Right lobe of liver (tissue), 6 donors: ENCODE data around the gene KLHL14. TPM values are rescaled to one million over a fixed set of nuclear protein-coding genes. Genes with fewer than 3 reads are reported as not detected.
"Not testable (repeated sequence)": the region's sequence is repeated elsewhere in the genome, so short reads cannot be mapped to it uniquely, and the experiment has no call there.

Source experiments
- ATAC-seq, 4 donors: fragments of 200-7000 bp; cut with Tn5 transposase; one replicate each; pipeline ENCODE4 v1.9.1; 2020; ENCODE audit warnings: mild to moderate bottlenecking in 4 of 4, moderate library complexity in 4 of 4
- DNase-seq, 3 donors: peaks; one replicate each; pipeline ENCODE4 v3.0.0-alpha.2; 2020
- H3K27ac ChIP-seq, 3 donors: fragments of 200-600 bp; one replicate each; pipeline ENCODE4 v1.8.0; 2022
- H3K27me3 ChIP-seq, 2 donors: fragments of 200-600 bp; one replicate each; pipeline ENCODE4 v1.8.0; 2022
- H3K36me3 ChIP-seq, 4 donors: fragments of 200-600 bp; sonication (generic) in 1 of 4; one replicate each; pipeline versions ENCODE4 v1.5.1 to v1.8.0; 2017 to 2022; ENCODE audit warnings: control low read depth in 1 of 4
- H3K4me1 ChIP-seq, 4 donors: fragments of 200-600 bp; sonication (generic) in 1 of 4; one replicate each; pipeline versions ENCODE4 v1.5.1 to v1.8.0; 2017 to 2022; ENCODE audit warnings: control low read depth in 1 of 4
- H3K4me3 ChIP-seq, 3 donors: fragments of 200-600 bp; one replicate each; pipeline ENCODE4 v1.8.0; 2022
- H3K9me3 ChIP-seq, 4 donors: fragments of 200-600 bp; sonication (generic) in 1 of 4; one replicate each; pipeline versions ENCODE4 v1.5.1 to v1.8.0; 2017 to 2022; ENCODE audit warnings: control low read depth in 1 of 4
- POLR2A ChIP-seq: fragments of 450-650 bp; IDR thresholded peaks from one replicate; pipeline ENCODE4 v1.6.1; 2017; ENCODE audit warnings: antibody characterized with exemption, mild to moderate bottlenecking
- WGBS: methylation state at CpG from one replicate; pipeline ENCODE4 v1.1.6; 2018; ENCODE audit warnings: low coverage, low lambda C conversion rate; ENCODE audit not compliant: insufficient coverage; ENCODE audit errors: missing lambda C conversion rate; 5-methylcytosine and 5-hydroxymethylcytosine counted together
- intact Hi-C, 2 donors: fragments of 100-400 bp; cut with DNase I; formaldehyde crosslinking; loops; one replicate each; pipeline versions ENCODE4 v1.11.2 to v1.14.1; 2022
- total RNA-seq, 6 experiments: library from RNA; depleted of rRNA in 2 of 6; stranded (reverse); fragments of >200 nt in 2 of 6; fragmentation: NEBNext Ultra II Directional in 3 of 6; extraction: Animal tissue kit (Norgen Biotek cat#: 25700) in 3 of 6; gene quantifications; one replicate each; pipeline versions ENCODE4 v1.1.0 to v1.2.4, GENCODE V29; 2016 to 2023
- TF ChIP-seq, protein P1 (sequence below), 4 donors: fragments of 200-600 bp in 3 of 4; fragments of 450-650 bp in 1 of 4; IDR thresholded peaks; one replicate each; pipeline versions ENCODE4 v1.5.1 to v1.8.0; 2016 to 2022; ENCODE audit warnings: antibody characterized with exemption in 4 of 4, mild to moderate bottlenecking in 2 of 4
- donor health status: DM: no; HTN: yes; CAD: no.
- donor health status: DM: no; HTN: no; CAD: no.
- donor health status: DM: no; HTN: no; CAD: no.
- donor health status: DM: no; HTN: yes; CAD: no.
- donor health status: DM: no; HTN: yes; CAD: no.

KLHL14 gene
- total RNA-seq, 6 experiments from 2014 or later = 0.09 to 0.24 TPM; not detected in 4

DNA sequence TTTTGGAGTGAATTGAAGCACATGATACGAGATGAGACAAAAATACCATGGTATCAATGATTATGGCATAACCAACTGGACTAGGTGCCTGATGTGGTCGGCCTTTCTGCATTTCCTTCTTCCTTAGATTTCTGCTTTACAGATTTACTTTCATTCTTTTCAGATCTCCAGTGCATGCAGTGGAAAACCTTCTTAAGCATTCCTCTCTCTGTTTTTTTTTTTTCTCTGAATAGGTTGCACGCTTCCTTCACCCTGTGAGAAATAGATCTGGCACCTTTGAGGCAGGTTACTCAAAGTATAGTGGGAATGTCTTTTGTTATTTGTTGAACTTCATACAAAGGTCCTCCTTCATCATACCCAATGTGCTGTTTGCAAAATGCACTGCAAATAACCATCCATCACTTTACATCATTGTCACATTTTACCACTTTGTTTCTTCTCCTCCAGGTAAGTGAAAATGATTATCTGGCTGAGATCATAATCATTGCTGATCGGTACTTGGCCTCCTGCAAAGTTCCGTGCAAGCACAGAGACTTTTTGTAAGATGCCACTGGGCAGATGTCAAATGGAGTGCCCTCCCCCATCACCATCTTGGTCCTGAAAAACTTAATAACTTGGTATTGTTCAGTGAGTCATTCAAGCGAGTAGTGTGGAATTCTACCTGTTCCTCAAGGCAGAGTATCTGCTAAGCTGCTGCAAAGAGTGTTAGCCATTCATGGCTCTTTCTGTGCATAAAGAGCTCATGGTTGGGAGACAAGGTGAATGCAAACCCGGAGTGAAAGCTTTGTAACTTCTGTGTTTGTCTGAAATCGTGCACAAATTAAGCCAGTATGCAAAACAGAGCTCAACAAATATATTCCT lies 30.0 kb upstream of the KLHL14 start:
- 49% methylated on average over 8 of the region's 8 CpGs for WGBS

DNA sequence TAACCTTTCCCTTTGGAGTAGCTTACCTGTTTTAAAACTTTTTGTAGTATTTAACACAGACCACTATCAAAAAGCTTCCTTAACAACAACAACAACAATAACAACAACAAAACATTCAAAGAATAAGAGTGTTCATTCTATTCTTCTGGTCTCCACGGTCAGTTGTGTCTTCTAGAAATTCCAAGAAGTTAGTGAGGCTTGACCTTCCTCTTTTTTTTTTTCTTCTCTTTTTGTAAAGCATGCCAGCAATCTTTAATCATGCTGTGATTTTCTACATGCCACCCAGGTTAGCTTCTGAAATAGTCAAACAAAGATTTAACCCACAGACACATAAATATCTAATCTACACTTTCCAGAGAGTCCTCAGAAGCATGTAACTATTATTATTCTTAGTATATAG lies 28.4 kb upstream of the KLHL14 start:
- Histone ChIP-seq H3K4me1 (no peaks in the 10 kb centered on the region), H3K36me3 (no peaks in the 10 kb centered on the region), H3K27me3 (no peaks in the 10 kb centered on the region), H3K9me3 (no peaks in the 10 kb centered on the region), H3K4me3 (no peak overlapping the region), H3K27ac (no peak overlapping the region)
- TF ChIP-seq, protein P1, sequence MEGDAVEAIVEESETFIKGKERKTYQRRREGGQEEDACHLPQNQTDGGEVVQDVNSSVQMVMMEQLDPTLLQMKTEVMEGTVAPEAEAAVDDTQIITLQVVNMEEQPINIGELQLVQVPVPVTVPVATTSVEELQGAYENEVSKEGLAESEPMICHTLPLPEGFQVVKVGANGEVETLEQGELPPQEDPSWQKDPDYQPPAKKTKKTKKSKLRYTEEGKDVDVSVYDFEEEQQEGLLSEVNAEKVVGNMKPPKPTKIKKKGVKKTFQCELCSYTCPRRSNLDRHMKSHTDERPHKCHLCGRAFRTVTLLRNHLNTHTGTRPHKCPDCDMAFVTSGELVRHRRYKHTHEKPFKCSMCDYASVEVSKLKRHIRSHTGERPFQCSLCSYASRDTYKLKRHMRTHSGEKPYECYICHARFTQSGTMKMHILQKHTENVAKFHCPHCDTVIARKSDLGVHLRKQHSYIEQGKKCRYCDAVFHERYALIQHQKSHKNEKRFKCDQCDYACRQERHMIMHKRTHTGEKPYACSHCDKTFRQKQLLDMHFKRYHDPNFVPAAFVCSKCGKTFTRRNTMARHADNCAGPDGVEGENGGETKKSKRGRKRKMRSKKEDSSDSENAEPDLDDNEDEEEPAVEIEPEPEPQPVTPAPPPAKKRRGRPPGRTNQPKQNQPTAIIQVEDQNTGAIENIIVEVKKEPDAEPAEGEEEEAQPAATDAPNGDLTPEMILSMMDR (IDR thresholded peaks at IDR 0.05) = no peak
- no peak for TF ChIP-seq POLR2A
- no peak for DNase-seq
- 29% methylated on average over 1 of the region's 1 CpG for WGBS
- no peak for ATAC-seq
- intact Hi-C loops = no loop called here

More for the DNA sequence above, 30.0 kb upstream of the KLHL14 start:
- Histone ChIP-seq H3K4me3 (no peak overlapping the region), H3K27me3 (no peaks in the 10 kb centered on the region), H3K27ac (no peak overlapping the region), H3K9me3 (no peaks in the 10 kb centered on the region), H3K4me1 (no peaks in the 10 kb centered on the region), H3K36me3 (no peaks in the 10 kb centered on the region)
- TF ChIP-seq POLR2A = no peak
- TF ChIP-seq, protein P1 (IDR thresholded peaks at IDR 0.05) = no peak
- no peak for ATAC-seq
- no peak for DNase-seq
- intact Hi-C loops = no loop called here

DNA sequence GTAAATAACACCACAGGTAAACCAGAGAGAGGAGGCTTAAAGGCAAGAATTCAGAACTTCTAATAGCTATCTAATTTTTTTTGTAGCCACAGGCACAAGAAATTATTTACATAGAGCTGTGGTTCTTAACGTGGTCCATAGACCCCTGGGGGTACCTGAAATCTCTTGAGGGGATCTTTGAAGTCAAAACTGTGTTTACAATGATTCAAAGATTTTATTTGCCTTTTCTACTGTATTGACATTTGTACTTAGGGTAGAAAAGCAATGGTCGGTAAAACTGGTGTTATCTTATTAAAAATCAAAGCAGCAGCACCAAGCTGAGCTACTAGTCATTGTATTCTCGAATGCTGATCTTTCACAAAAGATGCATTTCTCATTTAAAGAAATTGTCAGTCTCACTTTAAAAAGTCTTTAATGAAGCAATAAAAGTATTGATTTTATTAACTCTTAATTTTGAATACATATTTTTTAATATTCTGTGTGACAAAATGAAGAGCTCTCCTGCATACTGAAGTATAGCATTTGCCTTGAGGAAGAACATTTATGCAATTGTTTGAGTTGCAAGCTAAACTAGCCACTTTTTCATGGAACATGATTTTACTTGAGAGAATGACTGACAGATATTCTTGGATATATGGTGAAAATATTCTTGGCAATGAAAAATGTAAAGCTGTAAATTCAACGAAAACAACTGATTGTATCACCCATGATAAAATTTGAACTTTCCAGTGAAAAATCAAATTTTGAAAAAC lies 25.6 kb upstream of the KLHL14 start:
- H3K27me3 ChIP-seq = no peaks in the 10 kb centered on the region
- 38% methylated on average over 4 of the region's 4 CpGs for WGBS
- intact Hi-C loops = no loop called here
- DNase-seq = no peak
- no peaks in the 10 kb centered on the region for H3K9me3 ChIP-seq
- no peak for TF ChIP-seq POLR2A
- TF ChIP-seq, protein P1 (IDR thresholded peaks at IDR 0.05) = no peak
- ATAC-seq = no peak
- no peaks in the 10 kb centered on the region for H3K36me3 ChIP-seq
- no peak overlapping the region for H3K27ac ChIP-seq
- H3K4me1 ChIP-seq = no peaks in the 10 kb centered on the region
- no peak overlapping the region for H3K4me3 ChIP-seq

DNA sequence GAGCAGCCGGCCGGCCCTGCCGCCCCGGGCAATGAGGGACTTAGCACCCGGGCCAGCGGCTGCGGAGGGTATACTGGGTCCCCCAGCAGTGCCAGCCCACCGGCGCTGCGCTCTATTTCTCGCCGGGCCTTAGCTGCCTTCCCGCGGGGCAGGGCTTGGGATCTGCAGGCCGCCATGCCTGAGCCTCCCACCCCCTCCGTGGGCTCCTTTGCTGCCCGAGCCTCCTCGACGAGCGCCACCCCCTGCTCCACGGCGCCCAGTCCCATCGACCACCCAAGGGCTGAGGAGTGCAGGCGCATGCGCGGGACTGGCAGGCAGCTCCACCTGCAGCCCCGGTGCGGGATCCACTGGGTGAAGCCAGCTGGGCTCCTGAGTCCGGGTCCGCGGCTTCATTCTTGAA lies 21.8 kb upstream of the KLHL14 start:
- intact Hi-C loops, DNase-seq: not testable (repeated sequence)
- no CpG with 5 or more reads among the region's 31 CpGs for WGBS

DNA sequence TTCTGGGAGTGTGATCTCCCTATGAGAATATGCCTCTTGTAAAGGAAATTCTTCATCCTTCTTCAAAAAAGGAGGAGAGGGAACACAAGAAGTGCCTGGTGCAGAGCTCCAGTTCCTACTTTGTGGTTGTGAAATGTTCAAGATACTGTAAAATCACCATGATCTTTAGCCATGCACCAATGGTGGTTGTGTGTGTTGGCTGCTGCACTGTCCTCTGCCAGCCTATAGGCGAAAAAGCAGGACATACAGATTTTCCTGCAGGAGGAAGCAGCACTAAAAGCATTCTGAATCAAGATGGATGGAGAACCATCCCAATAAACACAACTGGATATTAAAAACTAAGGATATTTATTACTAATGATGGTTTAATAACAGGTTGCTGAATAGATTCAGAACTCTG lies 6.2 kb upstream of the KLHL14 start:
- intact Hi-C loops = no loop called here
- no peaks in the 10 kb centered on the region for H3K4me1 ChIP-seq
- no peak overlapping the region for H3K27ac ChIP-seq
- no peak overlapping the region for H3K4me3 ChIP-seq
- WGBS = 23% methylated on average over 1 of the region's 1 CpG
- H3K9me3 ChIP-seq = no peaks in the 10 kb centered on the region
- H3K27me3 ChIP-seq = peaks cover 0 to 4% of the 10 kb centered on the region in 2 donors
- no peak for DNase-seq
- no peaks in the 10 kb centered on the region for H3K36me3 ChIP-seq
- TF ChIP-seq POLR2A = no peak
- TF ChIP-seq, protein P1 (IDR thresholded peaks at IDR 0.05) = no peak
- no peak for ATAC-seq

More for the DNA sequence above, 21.8 kb upstream of the KLHL14 start:
- ATAC-seq, H3K4me1 ChIP-seq, H3K27ac ChIP-seq, H3K9me3 ChIP-seq, H3K27me3 ChIP-seq, H3K4me3 ChIP-seq, H3K36me3 ChIP-seq: not testable (repeated sequence)
